DOHH2 (cell line): ENCODE data around the gene LAMA4.
A peak's percentile ranks its signal among the peaks of the same experiment; 100 is the strongest.

Experiments used
- H3F3A ChIP-seq: fragments of 200-600 bp; sonication (generic), shearing (Covaris generic); 2 replicates; pipeline ENCODE4 v1.6.0; 2016; ENCODE audit warnings: antibody characterized with exemption, mild to moderate bottlenecking; ENCODE audit not compliant: control insufficient read depth, insufficient read depth
- H3K27ac ChIP-seq: fragments of 200-600 bp; sonication (generic); 2 replicates; pipeline ENCODE4 v1.5.1; 2014; ENCODE audit warnings: low read depth, mild to moderate bottlenecking, low read length, moderate library complexity
- H3K27me3 ChIP-seq: fragments of 200-600 bp; sonication (generic); 2 replicates; pipeline ENCODE4 v1.6.1; 2014; ENCODE audit warnings: mild to moderate bottlenecking, low read length, mixed read lengths; ENCODE audit not compliant: control insufficient read depth
- H3K36me3 ChIP-seq: fragments of 200-600 bp; sonication (generic); 2 replicates; pipeline ENCODE4 v1.6.1; 2014; ENCODE audit warnings: mild to moderate bottlenecking, low read length, moderate library complexity, mixed read lengths; ENCODE audit not compliant: control insufficient read depth
- H3K4me1 ChIP-seq: fragments of 200-600 bp; sonication (generic); 2 replicates; pipeline ENCODE4 v1.6.1; 2014; ENCODE audit warnings: mild to moderate bottlenecking, low read length, mixed read lengths; ENCODE audit not compliant: control insufficient read depth
- H3K4me2 ChIP-seq: fragments of 200-600 bp; sonication (generic); 2 replicates; pipeline ENCODE4 v1.6.0; 2014; ENCODE audit warnings: mild to moderate bottlenecking, low read length, moderate library complexity
- H3K4me3 ChIP-seq: fragments of 200-600 bp; sonication (generic); 2 replicates; pipeline ENCODE4 v1.5.1; 2014; ENCODE audit warnings: mild to moderate bottlenecking, low read length, mixed read lengths
- H3K79me2 ChIP-seq: fragments of 200-600 bp; sonication (generic); 2 replicates; pipeline ENCODE4 v1.6.1; 2014; ENCODE audit warnings: mild to moderate bottlenecking, low read length, mixed read lengths; ENCODE audit not compliant: control insufficient read depth
- H3K9me2 ChIP-seq: fragments of 200-600 bp; sonication (generic); replicated peaks from 2 replicates; pipeline ENCODE4 v1.6.1; 2014; ENCODE audit warnings: mild to moderate bottlenecking, low read length, mixed read lengths; ENCODE audit not compliant: control insufficient read depth
- H3K9me3 ChIP-seq: fragments of 200-600 bp; sonication (generic); 2 replicates; pipeline ENCODE4 v1.6.1; 2014; ENCODE audit warnings: antibody characterized with exemption, low read length, mixed read lengths; ENCODE audit not compliant: control insufficient read depth, insufficient read depth
- H4K20me1 ChIP-seq: fragments of 200-600 bp; sonication (generic); 2 replicates; pipeline ENCODE4 v1.6.0; 2014; ENCODE audit warnings: low read depth, mild to moderate bottlenecking, antibody characterized with exemption, low read length, moderate library complexity; ENCODE audit not compliant: control insufficient read depth, insufficient read depth
- EZH2phosphoT487 ChIP-seq: fragments of 200-600 bp; sonication (generic); IDR thresholded peaks from 2 replicates; pipeline ENCODE4 v1.6.1; 2017; ENCODE audit warnings: borderline replicate concordance, mild to moderate bottlenecking, antibody characterized with exemption, low read length, moderate library complexity, mixed read lengths
- TF ChIP-seq, protein P1 (sequence below): fragments of 200-600 bp; sonication (generic); IDR thresholded peaks from one replicate; pipeline ENCODE4 v1.5.1; 2014; ENCODE audit warnings: antibody characterized with exemption, mild to moderate bottlenecking, low read depth, low read length; ENCODE audit not compliant: poor library complexity, severe bottlenecking

The LAMA4 gene

DNA sequence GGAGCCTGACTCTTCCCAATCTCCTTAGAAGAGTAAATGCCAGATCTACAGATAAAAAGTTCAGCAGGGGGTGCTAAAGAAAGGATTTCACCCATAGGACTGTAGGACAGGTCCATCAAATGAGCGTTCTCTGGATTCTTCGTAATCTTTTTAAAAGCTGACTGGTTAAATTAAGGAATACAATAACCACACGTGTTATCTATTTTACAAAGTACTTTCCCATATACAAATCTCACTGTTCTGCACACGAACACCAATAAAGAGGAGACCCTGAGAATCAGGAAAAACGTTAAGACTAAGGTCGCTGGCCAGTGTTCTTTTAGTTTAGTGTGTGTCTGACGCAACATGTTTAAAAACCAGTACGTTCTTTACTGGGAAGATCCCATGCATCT, 167.6 kb downstream of the LAMA4 start:
- Histone ChIP-seq H3K4me3 (peak overlapping the region; percentile 79), H3K4me1 (peaks cover 13% of the 10 kb centered on the region), H4K20me1 (no peaks in the 10 kb centered on the region), H3K4me2 (peak overlapping the region; percentile 92), H3K79me2 (peaks cover 12% of the 10 kb centered on the region), H3K9me2 (no peaks in the 10 kb centered on the region), H3K27ac (peak overlapping the region; percentile 28), H3K9me3 (no peaks in the 10 kb centered on the region), H3F3A (0 out of 2 replicates have a peak, but pooled peaks cover 3% of the 10 kb centered on the region), H3K36me3 (peaks cover 29% of the 10 kb centered on the region), H3K27me3 (peaks cover 11% of the 10 kb centered on the region)
- TF ChIP-seq, protein P1, sequence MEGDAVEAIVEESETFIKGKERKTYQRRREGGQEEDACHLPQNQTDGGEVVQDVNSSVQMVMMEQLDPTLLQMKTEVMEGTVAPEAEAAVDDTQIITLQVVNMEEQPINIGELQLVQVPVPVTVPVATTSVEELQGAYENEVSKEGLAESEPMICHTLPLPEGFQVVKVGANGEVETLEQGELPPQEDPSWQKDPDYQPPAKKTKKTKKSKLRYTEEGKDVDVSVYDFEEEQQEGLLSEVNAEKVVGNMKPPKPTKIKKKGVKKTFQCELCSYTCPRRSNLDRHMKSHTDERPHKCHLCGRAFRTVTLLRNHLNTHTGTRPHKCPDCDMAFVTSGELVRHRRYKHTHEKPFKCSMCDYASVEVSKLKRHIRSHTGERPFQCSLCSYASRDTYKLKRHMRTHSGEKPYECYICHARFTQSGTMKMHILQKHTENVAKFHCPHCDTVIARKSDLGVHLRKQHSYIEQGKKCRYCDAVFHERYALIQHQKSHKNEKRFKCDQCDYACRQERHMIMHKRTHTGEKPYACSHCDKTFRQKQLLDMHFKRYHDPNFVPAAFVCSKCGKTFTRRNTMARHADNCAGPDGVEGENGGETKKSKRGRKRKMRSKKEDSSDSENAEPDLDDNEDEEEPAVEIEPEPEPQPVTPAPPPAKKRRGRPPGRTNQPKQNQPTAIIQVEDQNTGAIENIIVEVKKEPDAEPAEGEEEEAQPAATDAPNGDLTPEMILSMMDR = no peak
- TF ChIP-seq EZH2phosphoT487 = no peak

- peaks cover 34% of the 10 kb centered on the region for H3K36me3 ChIP-seq
- no peak overlapping the region for H3K27ac ChIP-seq
- peaks cover 3% of the 10 kb centered on the region; the same call in 1 of the 2 replicates for H3K27me3 ChIP-seq
- no peaks in the 10 kb centered on the region for H3K9me2 ChIP-seq
- H3K4me3 ChIP-seq = no peak overlapping the region
- TF ChIP-seq EZH2phosphoT487 = no peak
- TF ChIP-seq, protein P1 = no peak
- H3F3A ChIP-seq = 0 out of 2 replicates have a peak, but pooled peaks cover 4% of the 10 kb centered on the region
- H4K20me1 ChIP-seq = no peaks in the 10 kb centered on the region
- no peak overlapping the region for H3K4me2 ChIP-seq
- peaks cover 13% of the 10 kb centered on the region for H3K4me1 ChIP-seq
- H3K9me3 ChIP-seq = no peaks in the 10 kb centered on the region
- peaks cover 12% of the 10 kb centered on the region for H3K79me2 ChIP-seq
These were observed 168.9 kb downstream of the LAMA4 start for GRCh38 chr6:112085286-112086065.

DNA sequence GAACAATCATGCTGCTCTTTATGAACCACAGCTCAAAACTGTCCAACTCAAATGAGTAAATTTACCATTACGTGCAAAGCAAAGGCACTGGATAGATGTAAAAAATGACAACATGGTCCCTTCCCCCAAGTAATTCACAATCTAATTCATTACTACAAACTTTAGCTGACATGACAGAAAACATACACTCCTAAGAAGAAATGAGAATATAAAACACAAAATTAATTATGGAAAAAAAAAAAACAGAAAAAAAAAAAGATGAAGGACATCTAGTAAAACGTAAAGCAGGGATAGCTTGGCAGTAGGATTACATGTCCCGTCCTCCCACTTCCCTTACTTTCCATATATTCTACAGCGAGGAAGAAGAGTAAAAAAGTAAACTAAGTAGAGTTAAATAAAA, 172.8 kb downstream of the LAMA4 start:
- peaks cover 60% of the 10 kb centered on the region for H3K36me3 ChIP-seq
- H3K9me2 ChIP-seq = no peaks in the 10 kb centered on the region
- TF ChIP-seq, protein P1 = no peak
- no peak for TF ChIP-seq EZH2phosphoT487
- peaks cover 7% of the 10 kb centered on the region for H3K79me2 ChIP-seq
- peaks cover 8% of the 10 kb centered on the region for H3K4me1 ChIP-seq
- H3F3A ChIP-seq = 0 out of 2 replicates have a peak, but pooled peaks cover 4% of the 10 kb centered on the region
- H4K20me1 ChIP-seq = no peaks in the 10 kb centered on the region
- H3K4me2 ChIP-seq = no peak overlapping the region
- H3K4me3 ChIP-seq = no peak overlapping the region
- H3K27me3 ChIP-seq = no peaks in the 10 kb centered on the region
- H3K9me3 ChIP-seq = no peaks in the 10 kb centered on the region
- no peak overlapping the region for H3K27ac ChIP-seq
